Measurements from ENCODE around the gene ABCC1.

ABCC1 gene

GRCh38 chr16:16139061-16139460 is 189.6 kb downstream of the ABCC1 start:
- Histone ChIP-seq H3K36me3 (ENCODE audit: insufficient read depth, low read length) (peaks cover 92% of the 10 kb centered on the region), H4K20me1 (ENCODE audit: insufficient read depth, low read length) (no peaks in the 10 kb centered on the region), H3K9ac (ENCODE audit: low read length) (no peak overlapping the region), H3K9me3 (ENCODE audit: low read length) (no peaks in the 10 kb centered on the region), H3K4me2 (ENCODE audit: low read length) (no peak overlapping the region), H3K27me3 (ENCODE audit: insufficient read depth, low read length) (no peaks in the 10 kb centered on the region), H3K27ac (ENCODE audit: low read depth, low read length, poor library complexity, severe bottlenecking) (no peak overlapping the region), H3K4me3 (ENCODE audit: low read depth, low read length, poor library complexity, severe bottlenecking) (no peak overlapping the region), H3K4me1 (ENCODE audit: insufficient read depth, low read length, severe bottlenecking) (no peaks in the 10 kb centered on the region), H2AFZ (ENCODE audit: low read length) (no peak overlapping the region), H3K9me2 (ENCODE audit: low read depth, low read length) (no peaks in the 10 kb centered on the region), H3F3A (ENCODE audit: insufficient read depth, low read length) (no peaks in the 10 kb centered on the region), H3K79me2 (ENCODE audit: insufficient read depth, low read length) (no peaks in the 10 kb centered on the region)
- TF ChIP-seq CTCF (IDR thresholded peaks at IDR 0.05; ENCODE audit: low read length) (no peak), EZH2 (IDR thresholded peaks at IDR 0.05; ENCODE audit: borderline replicate concordance, low read length) (no peak)

- Histone ChIP-seq H3K4me3 (ENCODE audit: low read depth, low read length, poor library complexity, severe bottlenecking) (no peak overlapping the region), H3K36me3 (ENCODE audit: insufficient read depth, low read length) (peaks cover 90% of the 10 kb centered on the region), H3K27me3 (ENCODE audit: insufficient read depth, low read length) (no peaks in the 10 kb centered on the region), H2AFZ (ENCODE audit: low read length) (no peak overlapping the region), H3K9me3 (ENCODE audit: low read length) (no peaks in the 10 kb centered on the region), H3K27ac (ENCODE audit: low read depth, low read length, poor library complexity, severe bottlenecking) (no peak overlapping the region), H3F3A (ENCODE audit: insufficient read depth, low read length) (no peaks in the 10 kb centered on the region), H4K20me1 (ENCODE audit: insufficient read depth, low read length) (no peaks in the 10 kb centered on the region), H3K79me2 (ENCODE audit: insufficient read depth, low read length) (no peaks in the 10 kb centered on the region), H3K4me2 (ENCODE audit: low read length) (no peak overlapping the region), H3K9me2 (ENCODE audit: low read depth, low read length) (no peaks in the 10 kb centered on the region), H3K9ac (ENCODE audit: low read length) (no peak overlapping the region), H3K4me1 (ENCODE audit: insufficient read depth, low read length, severe bottlenecking) (no peaks in the 10 kb centered on the region)
- TF ChIP-seq CTCF (IDR thresholded peaks at IDR 0.05; ENCODE audit: low read length) (no peak), EZH2 (IDR thresholded peaks at IDR 0.05; ENCODE audit: borderline replicate concordance, low read length) (no peak)
Measured at GRCh38 chr16:16139806-16140205, 190.4 kb downstream of the ABCC1 start.

GRCh38 chr16:16140537-16140936 is 191.1 kb downstream of the ABCC1 start:
- Histone ChIP-seq H3K9me3 (ENCODE audit: low read length) (no peaks in the 10 kb centered on the region), H3K27ac (ENCODE audit: low read depth, low read length, poor library complexity, severe bottlenecking) (no peak overlapping the region), H4K20me1 (ENCODE audit: insufficient read depth, low read length) (no peaks in the 10 kb centered on the region), H3K36me3 (ENCODE audit: insufficient read depth, low read length) (peaks cover 88% of the 10 kb centered on the region), H3K9me2 (ENCODE audit: low read depth, low read length) (no peaks in the 10 kb centered on the region), H3K4me1 (ENCODE audit: insufficient read depth, low read length, severe bottlenecking) (no peaks in the 10 kb centered on the region), H3K4me3 (ENCODE audit: low read depth, low read length, poor library complexity, severe bottlenecking) (no peak overlapping the region), H3K4me2 (ENCODE audit: low read length) (no peak overlapping the region), H2AFZ (ENCODE audit: low read length) (no peak overlapping the region), H3K9ac (ENCODE audit: low read length) (no peak overlapping the region), H3K79me2 (ENCODE audit: insufficient read depth, low read length) (no peaks in the 10 kb centered on the region), H3F3A (ENCODE audit: insufficient read depth, low read length) (no peaks in the 10 kb centered on the region), H3K27me3 (ENCODE audit: insufficient read depth, low read length) (no peaks in the 10 kb centered on the region)
- TF ChIP-seq EZH2 (IDR thresholded peaks at IDR 0.05; ENCODE audit: borderline replicate concordance, low read length) (no peak), CTCF (IDR thresholded peaks at IDR 0.05; ENCODE audit: low read length) (no peak)
